IPS-11a (cell line): ENCODE data around the gene SLC2A8.

Experiments used
- H3K4me3 ChIP-seq: one replicate; pipeline ENCODE4 v1.5.1; 2013; ENCODE audit warnings: low read depth, low read length, control low read depth

The SLC2A8 gene

GRCh38 chr9:127426756-127427155 is 29.8 kb downstream of the SLC2A8 start:
- H3K4me3 ChIP-seq: no peak overlapping the region

GRCh38 chr9:127428348-127428747 is 31.4 kb downstream of the SLC2A8 start:
- no peak overlapping the region for H3K4me3 ChIP-seq

DNA sequence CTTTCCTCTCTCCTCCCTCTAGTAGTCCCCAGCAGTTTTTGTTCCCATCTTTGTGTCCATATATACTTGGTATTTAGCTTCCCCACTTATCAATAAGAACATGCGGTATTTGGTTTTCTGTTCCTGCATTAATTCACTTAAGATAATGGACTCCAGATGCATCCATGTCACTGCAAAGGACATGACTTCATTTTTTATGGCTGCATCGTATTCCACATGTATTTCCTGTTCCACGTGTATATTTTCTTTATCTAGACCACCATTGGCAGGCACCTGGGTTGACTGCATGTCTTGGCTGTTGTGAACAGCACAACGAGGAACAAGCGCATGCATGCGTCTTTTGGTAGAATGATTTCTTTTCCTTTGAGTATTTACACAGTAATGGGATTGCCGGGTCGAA is 33.4 kb downstream of the SLC2A8 start:
- no peak overlapping the region for H3K4me3 ChIP-seq

DNA sequence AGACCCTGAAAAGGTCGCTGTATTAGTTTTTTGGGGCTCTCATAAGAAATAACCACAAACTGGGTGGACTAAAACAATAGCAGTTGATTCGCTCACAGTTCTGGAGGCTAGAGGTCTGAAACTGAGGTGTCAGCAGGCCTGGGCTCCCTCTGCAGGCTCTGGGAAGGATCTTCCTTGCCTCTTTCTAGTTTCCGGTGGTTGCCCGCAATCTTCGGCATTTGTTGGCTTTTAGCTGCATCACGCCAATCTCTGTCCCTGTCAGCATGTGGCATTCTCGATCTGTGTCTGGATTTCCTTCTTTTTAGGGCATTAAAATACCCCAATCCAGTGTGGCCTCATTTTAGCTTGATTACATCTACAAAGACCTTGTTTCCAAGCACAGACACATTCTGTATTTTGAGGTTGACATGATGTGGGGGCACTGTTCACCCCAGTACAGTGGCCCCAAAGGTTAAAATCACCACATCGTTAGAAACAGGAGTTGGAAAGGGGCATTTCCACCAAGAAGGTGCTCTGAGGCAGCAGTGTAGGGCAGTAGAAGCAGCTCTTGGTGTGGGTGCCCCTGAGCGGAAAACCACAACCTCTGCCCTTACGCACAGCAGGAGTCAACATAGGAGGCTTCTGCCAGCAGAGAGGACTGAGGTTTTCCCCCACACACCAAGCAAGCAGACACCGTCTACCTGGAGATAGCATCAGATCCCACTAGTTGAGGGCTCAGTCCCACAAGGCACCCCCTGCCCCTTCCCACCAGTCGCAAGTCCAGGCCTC is 40.7 kb downstream of the SLC2A8 start:
- H3K4me3 ChIP-seq: no peak overlapping the region

GRCh38 chr9:127438394-127438793 is 41.4 kb downstream of the SLC2A8 start:
- no peak overlapping the region for H3K4me3 ChIP-seq

DNA sequence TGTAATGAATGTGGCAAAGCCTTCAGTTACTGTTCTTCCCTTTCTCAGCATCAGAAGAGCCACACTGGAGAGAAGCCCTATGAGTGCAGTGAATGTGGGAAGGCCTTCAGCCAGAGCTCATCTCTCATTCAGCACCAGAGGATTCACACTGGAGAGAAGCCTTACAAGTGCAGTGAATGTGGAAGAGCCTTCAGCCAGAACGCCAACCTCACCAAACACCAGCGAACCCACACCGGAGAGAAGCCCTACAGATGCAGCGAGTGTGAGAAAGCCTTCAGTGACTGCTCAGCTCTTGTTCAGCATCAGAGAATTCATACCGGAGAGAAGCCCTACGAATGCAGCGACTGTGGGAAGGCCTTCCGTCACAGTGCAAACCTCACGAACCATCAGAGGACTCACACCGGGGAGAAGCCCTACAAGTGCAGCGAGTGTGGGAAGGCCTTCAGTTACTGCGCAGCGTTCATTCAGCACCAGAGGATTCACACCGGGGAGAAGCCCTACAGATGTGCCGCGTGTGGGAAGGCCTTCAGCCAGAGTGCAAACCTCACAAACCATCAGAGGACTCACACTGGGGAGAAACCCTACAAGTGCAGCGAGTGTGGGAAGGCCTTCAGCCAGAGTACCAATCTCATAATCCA is 47.4 kb downstream of the SLC2A8 start:
- no peak overlapping the region for H3K4me3 ChIP-seq

GRCh38 chr9:127444921-127445850 is 48.2 kb downstream of the SLC2A8 start:
- no peak overlapping the region for H3K4me3 ChIP-seq

GRCh38 chr9:127445851-127446712 is 49.1 kb downstream of the SLC2A8 start:
- H3K4me3 ChIP-seq: no peak overlapping the region

- no peak overlapping the region for H3K4me3 ChIP-seq
These were observed 49.9 kb downstream of the SLC2A8 start for GRCh38 chr9:127446713-127447415.

GRCh38 chr9:127447416-127448111 is 50.6 kb downstream of the SLC2A8 start:
- no peak overlapping the region for H3K4me3 ChIP-seq

GRCh38 chr9:127448112-127448805 is 51.3 kb downstream of the SLC2A8 start:
- no peak overlapping the region for H3K4me3 ChIP-seq

- peak overlapping the region; percentile 96 for H3K4me3 ChIP-seq
These were observed 52.5 kb downstream of the SLC2A8 start for GRCh38 chr9:127449332-127449966.

- H3K4me3 ChIP-seq: peak overlapping the region; percentile 96
These were observed 53.3 kb downstream of the SLC2A8 start for GRCh38 chr9:127450243-127450760.

DNA sequence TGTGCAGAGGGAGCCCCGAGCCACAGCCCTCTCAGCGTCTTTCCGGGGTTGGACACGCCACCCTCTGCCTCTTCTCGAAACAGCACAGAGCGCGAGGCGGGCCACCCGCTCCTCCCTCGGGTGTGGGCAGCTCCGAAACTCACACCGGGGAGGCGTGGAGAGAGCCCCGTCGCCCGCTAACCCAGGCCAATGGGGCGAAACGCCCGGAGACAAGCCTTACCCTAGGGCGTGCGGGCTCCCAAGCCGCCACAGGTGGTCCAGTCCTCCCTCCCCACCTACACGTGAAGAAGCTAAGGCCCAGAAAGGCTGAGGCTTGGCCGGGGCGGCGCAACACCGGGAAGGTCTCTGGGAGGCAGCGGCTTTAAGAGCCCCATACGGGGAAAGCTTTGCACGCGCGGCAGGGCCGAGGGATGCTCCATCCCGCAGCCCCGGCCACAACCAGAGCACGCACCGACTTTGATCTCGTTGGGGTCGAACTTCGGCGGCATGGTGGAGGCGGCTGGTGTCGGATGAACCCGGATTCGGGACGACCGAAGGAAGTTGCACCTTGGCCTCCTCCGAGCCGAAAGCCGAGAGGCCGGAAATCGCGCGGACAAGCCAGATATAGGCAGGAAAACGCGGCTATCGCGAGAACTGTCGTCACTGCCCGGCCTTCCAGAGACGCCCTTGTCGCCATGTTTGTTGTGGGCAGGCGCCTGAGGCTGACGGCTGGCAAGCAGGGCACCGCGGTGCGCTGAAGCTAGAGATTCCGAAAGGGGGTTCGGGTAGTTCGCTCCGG is 54.0 kb downstream of the SLC2A8 start, which contains the start of the genes LRSAM1 and RPL12:
Gene LRSAM1 (plus strand): TSS at position 681 of the 778 bp plus-strand sequence. CDS start 3,018 bp downstream, outside the sequence.
Gene RPL12 (minus strand): TSS at position 577 of the 778 bp plus-strand sequence. CDS start 89 bp downstream, at position 488.
- H3K4me3 ChIP-seq: peak within 1 kb of the TSS; percentile 96

- H3K4me3 ChIP-seq: peak overlapping the region; percentile 96
These were observed 54.6 kb downstream of the SLC2A8 start for GRCh38 chr9:127451608-127451857.

DNA sequence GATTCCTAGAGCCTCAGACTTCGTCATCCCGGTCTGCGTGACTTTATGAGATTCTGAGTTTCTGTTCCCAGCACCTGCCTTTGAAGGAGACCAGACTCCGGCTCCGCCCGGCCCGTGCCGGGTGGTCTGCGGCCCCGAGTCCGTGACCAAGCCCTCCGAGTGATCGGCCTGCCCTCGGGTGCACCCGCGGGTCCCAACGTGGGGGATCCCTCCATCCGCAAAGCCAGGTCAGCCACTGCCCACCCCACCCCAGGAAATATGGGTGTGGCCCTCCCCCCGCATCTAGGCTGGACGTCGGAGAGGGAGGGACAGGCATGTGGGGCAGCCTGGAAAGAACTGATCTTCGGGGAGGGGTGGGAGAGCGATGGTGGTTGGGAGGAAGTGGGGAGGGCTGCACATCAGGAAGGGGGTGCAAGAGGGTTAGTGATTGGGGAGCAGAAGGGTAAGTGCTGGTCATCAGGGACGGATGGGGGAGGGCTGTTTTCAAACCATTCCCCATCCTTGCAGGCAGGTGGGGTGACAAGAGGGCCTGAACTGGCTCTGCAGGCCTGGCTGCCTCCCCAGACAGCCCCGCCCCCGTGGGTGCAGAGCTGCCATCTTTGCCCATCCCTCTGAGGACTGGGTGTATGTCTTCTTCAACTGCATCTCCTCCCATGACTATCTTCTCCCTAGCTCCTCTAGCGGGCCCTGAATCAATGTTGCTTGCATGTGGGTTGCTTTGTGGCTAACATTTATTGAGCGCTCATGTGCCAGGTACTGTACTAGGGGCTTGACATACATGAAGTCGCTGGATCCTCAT is 55.1 kb downstream of the SLC2A8 start:
- peak overlapping the region; percentile 96 for H3K4me3 ChIP-seq
